ENCODE data around the gene NUTF2.
"Not testable (repeated sequence)": the region's sequence is repeated elsewhere in the genome, so short reads cannot be mapped to it uniquely, and the experiment has no call there.

NUTF2 gene
- 23.7 to 38.3 (median 28.4) reads per million in 4 donors for total RNA-seq

GRCh38 chr16:67846320-67847063, at the start of gene NUTF2:
Gene NUTF2 (plus strand): TSS chr16:67846933. CDS start chr16:67865131, 18,198 bp downstream.
- DNase-seq, result peak; percentile 85 to 96 (median 91)

DNA sequence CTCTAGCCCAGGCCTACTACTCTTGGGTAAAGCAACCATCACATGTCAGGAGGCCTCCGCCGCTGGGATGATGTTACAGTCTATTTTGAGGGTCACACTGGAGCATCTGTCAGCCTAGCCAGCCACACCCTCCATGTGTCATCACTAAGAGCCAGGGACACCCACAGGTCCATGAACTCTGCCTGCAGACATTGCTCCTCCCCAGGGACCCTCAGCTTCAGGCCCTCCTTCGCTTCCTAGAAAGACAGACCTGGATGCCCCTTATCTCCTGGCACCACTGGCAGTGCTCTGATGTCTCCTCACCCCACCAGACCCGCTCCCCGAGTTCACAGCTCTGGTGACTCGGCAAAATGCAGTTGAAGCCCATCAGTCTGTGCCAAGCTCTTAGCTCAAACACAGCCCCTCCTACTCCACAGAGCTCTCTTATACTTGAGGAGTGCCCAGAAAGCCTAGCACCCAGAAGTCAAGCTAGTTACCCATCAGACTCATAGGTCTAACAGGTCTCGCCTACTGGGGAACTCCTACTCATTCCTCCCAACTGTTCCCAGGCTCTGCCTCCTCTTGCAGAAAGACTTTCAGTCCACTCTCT, 46.3 kb upstream of the NUTF2 start:
- DNase-seq, result no peak

DNA sequence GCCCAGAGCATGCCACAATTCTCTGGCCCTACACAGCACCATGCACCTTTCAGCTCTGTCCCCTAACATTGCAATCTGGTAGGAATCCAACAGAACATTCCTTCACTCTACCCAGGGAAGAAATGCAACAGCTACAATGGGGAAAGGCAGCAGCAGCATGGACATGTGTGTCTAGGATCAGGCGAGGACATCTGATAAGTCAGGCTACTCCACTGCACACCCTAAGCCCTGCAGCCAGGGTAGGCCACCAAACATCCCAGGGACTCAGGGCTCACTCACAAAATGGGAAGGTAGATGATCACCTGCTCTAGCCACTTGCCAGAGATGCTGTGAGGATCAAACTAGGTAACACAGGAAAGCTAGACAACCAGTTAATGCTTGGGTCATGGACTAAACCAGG, 45.5 kb upstream of the NUTF2 start:
- DNase-seq, result no peak

DNA sequence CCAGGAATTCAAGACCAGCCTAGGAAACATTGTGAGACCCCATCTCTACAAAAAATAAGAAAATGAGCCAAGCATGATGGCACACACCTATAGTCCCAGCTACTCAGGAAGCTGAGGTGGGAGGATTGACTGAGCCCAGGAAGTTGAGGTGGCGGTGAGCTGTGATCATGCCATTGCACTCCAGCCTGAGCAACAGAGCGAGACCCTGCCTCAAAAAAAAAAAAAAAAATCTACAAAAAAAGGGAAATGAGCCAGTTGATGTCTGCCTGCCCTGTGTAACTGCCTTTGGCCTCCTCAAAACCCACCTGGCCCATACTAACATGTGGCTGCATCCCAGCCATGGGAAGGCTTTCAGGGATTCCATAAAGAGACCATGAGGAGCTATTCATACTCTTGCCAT, 44.9 kb upstream of the NUTF2 start:
- peak in 2 of 5 donors; percentile 28 to 72 for DNase-seq

GRCh38 chr16:67803894-67804293, 42.8 kb upstream of the NUTF2 start:
- no peak for DNase-seq

- DNase-seq, result no peak
These were observed 41.7 kb upstream of the NUTF2 start for GRCh38 chr16:67804853-67805542.

DNA sequence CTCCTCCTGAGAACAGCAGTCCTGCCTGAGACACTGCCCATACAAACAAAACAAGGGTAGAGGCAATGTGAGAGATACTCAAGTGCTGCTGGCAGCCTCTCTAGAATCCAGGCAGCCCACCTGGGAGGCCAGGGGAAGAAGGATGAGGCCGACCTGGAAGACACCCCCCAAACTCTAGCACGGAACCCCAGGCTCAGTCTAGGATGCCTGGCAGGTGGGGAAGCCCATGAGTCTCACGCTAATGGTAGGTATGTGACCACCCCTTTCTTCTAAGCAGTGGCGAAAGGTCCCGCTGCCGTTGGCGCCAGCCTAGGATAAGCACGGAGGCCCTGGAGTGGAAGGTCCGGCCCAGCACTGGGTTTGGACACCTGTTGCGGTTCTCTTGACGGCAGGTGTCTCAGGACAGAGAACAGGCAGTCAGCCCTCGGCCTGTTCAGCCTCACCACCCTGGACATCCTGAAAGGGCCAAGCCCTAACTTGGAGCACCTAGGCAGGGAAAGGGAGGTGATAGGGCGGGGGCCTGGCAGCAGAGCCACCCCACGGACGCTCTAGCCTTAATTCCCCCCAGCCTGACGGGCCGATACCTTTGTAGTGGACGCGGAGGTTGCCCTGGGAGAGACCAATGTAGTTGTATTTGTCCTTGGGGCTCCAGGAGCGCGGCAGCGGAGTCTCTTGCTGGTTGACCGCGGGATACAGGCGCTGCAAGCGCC, 40.9 kb upstream of the NUTF2 start:
- no peak for DNase-seq

GRCh38 chr16:67806428-67807147, 40.1 kb upstream of the NUTF2 start, which contains the start of the genes RANBP10 and TSNAXIP1:
Gene RANBP10 (minus strand): TSS chr16:67806560. CDS start chr16:67806536, 24 bp downstream.
Gene TSNAXIP1 (plus strand): TSS chr16:67806889. CDS start chr16:67807150, 261 bp downstream.
- peak; percentile 93 to 99 (median 96) for DNase-seq

- DNase-seq, result no peak
These were observed 39.5 kb upstream of the NUTF2 start for GRCh38 chr16:67807148-67807682.

GRCh38 chr16:67811899-67812298, 34.8 kb upstream of the NUTF2 start:
- DNase-seq, result no peak

- no peak for DNase-seq
These were observed 32.2 kb upstream of the NUTF2 start for GRCh38 chr16:67814567-67814966.

DNA sequence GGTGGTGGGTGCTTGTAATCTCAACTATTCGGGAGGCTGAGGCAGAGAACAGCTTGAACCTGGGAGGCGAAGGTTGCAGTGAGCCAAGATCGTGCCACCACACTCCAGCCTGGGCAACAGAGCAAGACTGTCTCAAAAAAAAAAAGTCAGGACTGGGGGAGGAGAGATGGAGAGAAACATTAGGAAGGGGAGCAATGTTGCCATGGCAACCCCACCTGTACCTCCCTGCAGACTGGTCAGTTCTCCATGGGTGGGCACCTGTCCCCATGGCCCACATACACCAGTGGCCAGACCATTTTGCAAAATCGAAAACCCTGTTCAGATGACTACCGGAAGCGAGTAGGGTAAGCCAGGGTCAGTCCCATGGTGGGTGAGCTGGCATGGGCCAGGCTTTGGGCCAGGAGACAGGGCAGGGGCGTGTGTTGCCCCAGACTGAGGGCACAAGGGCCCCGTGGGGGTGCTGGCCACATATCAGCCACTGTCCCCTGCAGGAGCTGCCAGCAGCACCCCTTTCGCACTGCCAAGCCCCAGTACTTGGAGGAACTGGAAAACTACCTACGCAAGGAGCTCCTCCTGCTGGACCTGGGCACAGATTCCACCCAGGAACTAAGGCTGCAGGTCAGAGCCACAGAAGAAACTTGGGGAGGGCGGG, 26.0 kb upstream of the NUTF2 start:
- DNase-seq, result no peak

- DNase-seq, result no peak
These were observed 24.2 kb upstream of the NUTF2 start for GRCh38 chr16:67822511-67822910.

GRCh38 chr16:67825119-67825518, 21.6 kb upstream of the NUTF2 start:
- no peak for DNase-seq

GRCh38 chr16:67825906-67826305, 20.8 kb upstream of the NUTF2 start:
- no peak for DNase-seq

DNA sequence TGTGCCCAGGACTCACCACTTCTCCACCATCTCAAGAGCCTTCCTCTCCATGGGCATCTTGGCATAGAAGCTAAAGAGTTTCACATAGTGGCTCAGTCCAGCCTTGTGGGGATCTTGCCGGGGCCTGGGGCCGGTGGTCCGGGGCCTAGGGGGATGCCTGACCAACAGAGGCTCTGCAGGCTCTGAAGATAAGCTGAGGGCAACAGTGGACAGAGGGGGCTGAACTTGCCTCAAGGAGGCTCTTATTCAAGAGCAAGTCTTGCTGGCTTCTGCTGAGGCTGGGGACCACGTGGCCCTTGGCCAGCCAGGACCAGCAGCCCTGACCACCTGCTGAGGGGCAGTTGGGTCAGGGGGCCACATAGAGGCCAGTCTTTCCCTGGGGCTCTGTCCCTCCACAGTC, 18.1 kb upstream of the NUTF2 start:
- no peak for DNase-seq

DNA sequence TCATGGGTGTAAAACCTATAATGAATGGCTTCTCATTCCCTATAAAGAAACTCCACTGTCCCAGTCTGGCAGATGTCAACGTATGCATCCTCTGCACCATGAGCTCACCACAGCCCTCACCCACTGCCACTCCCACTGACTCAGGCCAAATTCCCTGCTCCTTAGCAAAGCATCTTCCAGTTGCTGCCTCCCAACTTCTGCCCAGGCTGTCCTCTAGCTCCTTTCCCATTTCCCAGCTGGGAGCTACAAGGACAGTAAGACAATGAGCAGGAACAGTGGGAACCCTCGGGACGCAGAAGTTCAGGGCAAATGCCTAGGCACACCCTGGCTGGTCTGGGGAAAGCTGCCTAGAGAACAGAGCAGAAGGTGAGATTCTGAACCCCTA, 13.7 kb upstream of the NUTF2 start:
- no peak for DNase-seq

- DNase-seq, result peak; percentile 77 to 92 (median 86)
These were observed 13.1 kb upstream of the NUTF2 start for GRCh38 chr16:67833415-67834241.

GRCh38 chr16:67834242-67834614, 12.5 kb upstream of the NUTF2 start:
- DNase-seq, result no peak

- not testable (repeated sequence) for DNase-seq
These were observed 9.5 kb upstream of the NUTF2 start for GRCh38 chr16:67837190-67837589.

DNA sequence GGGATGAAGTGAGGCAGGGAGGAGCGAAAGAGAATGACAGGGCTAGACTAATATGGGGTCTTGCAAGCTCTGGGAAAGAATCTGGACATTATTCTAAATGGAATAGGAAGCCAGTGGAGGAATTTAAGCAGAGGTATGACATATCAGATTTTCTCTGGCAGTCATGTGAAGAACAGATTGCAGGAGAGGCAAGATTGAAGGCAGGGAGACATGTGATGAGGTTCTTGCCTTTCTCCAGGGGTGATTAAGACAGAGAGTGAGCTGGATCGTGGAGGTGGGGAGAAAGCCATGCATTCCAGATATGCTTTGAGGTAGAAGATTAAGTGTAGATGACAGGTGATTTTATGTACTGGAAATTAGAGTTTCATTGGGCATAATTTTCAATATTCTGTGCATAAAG, 8.9 kb upstream of the NUTF2 start:
- DNase-seq, result no peak
